CD8-positive, alpha-beta memory T cell (primary cell): ENCODE data around the gene GPR62. TPM values are rescaled to one million over a fixed set of nuclear protein-coding genes. Genes with fewer than 3 reads are reported as not detected.
A peak's percentile ranks its signal among the peaks of the same experiment; 100 is the strongest.

Experiments used
- CTCF ChIA-PET: fragments of 350-600 bp; sonication (Branson Sonifier 250); formaldehyde crosslinking; loops from one replicate; lab custom pipeline; 2021; ENCODE audit warnings: antibody characterized with exemption; lab: Charles Lee
- POLR2A ChIA-PET: fragments of 350-600 bp; sonication (Branson Sonifier 250); formaldehyde crosslinking; loops from one replicate; lab custom pipeline; 2021; ENCODE audit warnings: antibody characterized with exemption; lab: Charles Lee
- DNase-seq, 5 donors: peaks; one replicate each; pipeline versions ENCODE4 v3.0.0 to v3.0.0-alpha.2; 2020 to 2022; ENCODE audit warnings: mixed read lengths in 1 of 5
- H3K27ac ChIP-seq: one replicate; pipeline ENCODE4 v1.7.0; 2013; ENCODE audit warnings: low read depth, mild to moderate bottlenecking, low read length, moderate library complexity
- H3K27me3 ChIP-seq: 2 replicates; pipeline ENCODE4 v1.7.0; 2013; ENCODE audit warnings: low read length, mild to moderate bottlenecking; ENCODE audit not compliant: insufficient read depth, poor library complexity, severe bottlenecking
- H3K36me3 ChIP-seq: 2 replicates; pipeline ENCODE4 v1.7.0; 2013; ENCODE audit warnings: mild to moderate bottlenecking, low read length, moderate library complexity; ENCODE audit not compliant: insufficient read depth
- H3K4me1 ChIP-seq: 2 replicates; pipeline ENCODE4 v1.7.0; 2013; ENCODE audit warnings: mild to moderate bottlenecking, low read length, moderate library complexity; ENCODE audit not compliant: insufficient read depth
- H3K4me3 ChIP-seq: 2 replicates; pipeline ENCODE4 v1.7.0; 2013; ENCODE audit warnings: mild to moderate bottlenecking, low read length
- H3K9me3 ChIP-seq: 2 replicates; pipeline ENCODE4 v1.7.0; 2013; ENCODE audit warnings: mild to moderate bottlenecking, low read length
- H3K27ac Mint-ChIP-seq, 8 donors: one replicate each; pipeline ENCODE4 v1.8.0; 2020 to 2021; ENCODE audit warnings: mixed read lengths in 8 of 8, mild to moderate bottlenecking in 6 of 8, inconsistent platforms in 3 of 8, moderate library complexity in 3 of 8
- H3K27me3 Mint-ChIP-seq, 2 donors: one replicate each; pipeline ENCODE4 v1.8.0; 2020 to 2021; ENCODE audit warnings: mixed read lengths in 2 of 2, mild to moderate bottlenecking in 1 of 2, moderate library complexity in 1 of 2
- H3K36me3 Mint-ChIP-seq, 3 donors: one replicate each; pipeline ENCODE4 v1.8.0; 2020 to 2021; ENCODE audit warnings: mixed read lengths in 3 of 3, inconsistent platforms in 1 of 3, mild to moderate bottlenecking in 1 of 3
- H3K4me1 Mint-ChIP-seq, 3 donors: one replicate each; pipeline ENCODE4 v1.8.0; 2020 to 2021; ENCODE audit warnings: mixed read lengths in 3 of 3, inconsistent platforms in 1 of 3, mild to moderate bottlenecking in 1 of 3
- H3K4me3 Mint-ChIP-seq, 7 donors: one replicate each; pipeline ENCODE4 v1.8.0; 2020 to 2021; ENCODE audit warnings: mixed read lengths in 7 of 7, mild to moderate bottlenecking in 6 of 7, moderate library complexity in 4 of 7, inconsistent platforms in 2 of 7
- H3K9me3 Mint-ChIP-seq, 5 donors: one replicate each; pipeline ENCODE4 v1.8.0; 2020 to 2022; ENCODE audit warnings: mixed read lengths in 5 of 5, mild to moderate bottlenecking in 3 of 5, moderate library complexity in 2 of 5, inconsistent platforms in 1 of 5
- polyA plus RNA-seq: library from polyadenylated mRNA; unstranded; fragments of 300-500 nt; fragmentation: Illumina TruSeq; gene quantifications from one replicate; pipeline ENCODE4 v1.2.3, GENCODE V29; 2021
- total RNA-seq, 2 experiments: library from RNA; stranded (reverse); gene quantifications; one replicate each; pipeline ENCODE4 v1.2.3, GENCODE V29; 2021

Gene GPR62
- total and polyA plus RNA-seq, 3 experiments from 2014 or later, result not detected

DNA sequence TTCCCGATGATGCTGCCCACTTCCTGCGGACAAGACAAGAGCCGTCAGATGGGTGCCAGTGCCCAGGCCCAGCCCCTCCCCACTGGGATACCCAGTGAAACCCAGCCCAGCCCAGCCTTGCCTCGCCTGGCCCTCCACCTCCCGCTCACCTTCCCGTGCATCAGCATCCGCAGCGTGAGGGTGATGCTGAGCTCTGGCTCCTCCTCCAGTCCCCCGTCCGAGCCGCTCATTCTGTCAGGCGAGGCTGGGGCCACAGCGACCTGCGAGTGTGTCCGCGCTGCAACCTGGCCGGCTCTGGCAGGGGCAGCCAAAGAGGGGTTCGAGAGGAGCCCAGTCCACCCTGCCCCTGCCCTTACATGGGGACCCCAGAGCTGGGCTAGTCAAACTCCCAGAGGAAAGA is 5.8 kb downstream of the GPR62 start:
- CTCF ChIA-PET, result interaction anchor here (3.3 kb wide), 1 partner anchor 13 kb away, joined by 15 read pairs; the partner anchor contains the start of genes ABHD14A and ABHD14B
- H3K27me3 Mint-ChIP-seq, result peaks cover 7 to 19% of the 10 kb centered on the region in 2 donors
- peaks cover 13 to 18% (median 16%) of the 10 kb centered on the region in 3 donors for H3K4me1 Mint-ChIP-seq
- no peaks in the 10 kb centered on the region for H3K9me3 ChIP-seq
- H3K27ac ChIP-seq, result no peak overlapping the region
- POLR2A ChIA-PET, result no interaction called here
- peaks cover 11% of the 10 kb centered on the region for H3K27me3 ChIP-seq
- no peak overlapping the region for H3K4me3 ChIP-seq
- no peak for DNase-seq
- H3K36me3 Mint-ChIP-seq, result peaks cover 5 to 12% (median 6%) of the 10 kb centered on the region in 3 donors
- H3K9me3 Mint-ChIP-seq, result no peaks in the 10 kb centered on the region
- peak overlapping the region in 1 of 7 donors; percentile 32 for H3K4me3 Mint-ChIP-seq
- peaks cover 13% of the 10 kb centered on the region for H3K4me1 ChIP-seq
- no peaks in the 10 kb centered on the region for H3K36me3 ChIP-seq
- H3K27ac Mint-ChIP-seq, result no peak overlapping the region

DNA sequence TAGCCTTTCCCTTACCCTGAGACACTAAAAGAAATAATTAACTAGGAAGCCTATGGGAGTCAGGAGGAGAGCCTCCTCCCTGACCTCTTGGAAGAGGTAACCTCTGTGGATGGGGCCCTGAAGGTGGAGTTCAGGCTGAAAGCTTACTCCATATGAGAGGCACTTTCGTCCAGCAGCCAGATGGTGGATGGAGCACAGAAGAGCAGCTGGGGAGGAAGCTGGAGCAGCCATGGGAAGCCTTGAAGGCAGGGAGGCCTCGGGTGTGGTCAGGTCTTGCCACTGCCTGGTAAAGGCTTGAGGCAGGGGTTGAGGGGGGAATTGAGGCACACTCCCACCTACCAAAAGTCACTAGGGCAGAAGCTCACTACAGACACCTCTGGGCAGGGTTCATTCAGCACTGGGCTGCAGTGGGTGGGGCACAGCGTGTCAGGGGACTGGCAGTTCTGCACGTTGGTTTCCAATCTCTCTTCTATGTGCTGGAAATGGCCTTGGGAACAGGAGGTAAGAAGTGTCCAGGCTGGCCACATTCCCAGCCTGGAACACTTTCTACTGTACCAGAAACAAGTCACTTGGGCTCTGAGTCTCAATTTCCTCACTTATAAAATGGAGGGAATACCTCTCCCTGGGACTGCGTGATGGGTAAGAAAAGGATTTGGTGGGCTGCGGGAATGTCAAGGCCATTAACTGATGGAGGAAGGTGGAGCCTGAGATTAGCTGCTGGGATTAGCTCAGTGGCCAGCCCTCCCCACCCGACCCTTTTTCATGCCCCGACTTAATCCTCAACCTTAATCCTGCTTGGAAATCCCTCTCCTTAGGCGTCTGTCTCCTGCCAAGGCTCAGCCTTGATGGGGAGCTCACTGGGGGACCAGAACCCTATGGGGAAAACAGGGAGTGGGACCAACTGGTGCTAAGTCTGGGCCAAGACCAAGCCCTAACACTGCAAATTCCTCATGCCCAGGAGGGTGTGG is 6.7 kb downstream of the GPR62 start:
- peak overlapping the region in 1 of 7 donors; percentile 32 for H3K4me3 Mint-ChIP-seq
- ChIA-PET POLR2A (interaction anchor here (0.6 kb wide), 1 partner anchor 42 kb away, joined by 3 read pairs; no protein-coding TSS in a partner anchor), CTCF (interaction anchor here (2.4 to 3.3 kb wide), 2 partner anchors 12 to 20 kb away, joined by 12 to 15 read pairs; partner anchors contain the start of genes ABHD14A, ABHD14B, PARP3 and RRP9)
- Histone ChIP-seq H3K36me3 (no peaks in the 10 kb centered on the region), H3K4me1 (peaks cover 16% of the 10 kb centered on the region), H3K27me3 (peaks cover 5% of the 10 kb centered on the region), H3K27ac (no peak overlapping the region), H3K4me3 (no peak overlapping the region), H3K9me3 (no peaks in the 10 kb centered on the region)
- peak overlapping the region in 1 of 8 donors; percentile 87 for H3K27ac Mint-ChIP-seq
- H3K36me3 Mint-ChIP-seq, result peaks cover 5 to 12% (median 6%) of the 10 kb centered on the region in 3 donors
- no peak for DNase-seq
- H3K9me3 Mint-ChIP-seq, result no peaks in the 10 kb centered on the region
- H3K4me1 Mint-ChIP-seq, result peaks cover 9 to 18% (median 13%) of the 10 kb centered on the region in 3 donors
- peaks cover 2 to 15% of the 10 kb centered on the region in 2 donors for H3K27me3 Mint-ChIP-seq

DNA sequence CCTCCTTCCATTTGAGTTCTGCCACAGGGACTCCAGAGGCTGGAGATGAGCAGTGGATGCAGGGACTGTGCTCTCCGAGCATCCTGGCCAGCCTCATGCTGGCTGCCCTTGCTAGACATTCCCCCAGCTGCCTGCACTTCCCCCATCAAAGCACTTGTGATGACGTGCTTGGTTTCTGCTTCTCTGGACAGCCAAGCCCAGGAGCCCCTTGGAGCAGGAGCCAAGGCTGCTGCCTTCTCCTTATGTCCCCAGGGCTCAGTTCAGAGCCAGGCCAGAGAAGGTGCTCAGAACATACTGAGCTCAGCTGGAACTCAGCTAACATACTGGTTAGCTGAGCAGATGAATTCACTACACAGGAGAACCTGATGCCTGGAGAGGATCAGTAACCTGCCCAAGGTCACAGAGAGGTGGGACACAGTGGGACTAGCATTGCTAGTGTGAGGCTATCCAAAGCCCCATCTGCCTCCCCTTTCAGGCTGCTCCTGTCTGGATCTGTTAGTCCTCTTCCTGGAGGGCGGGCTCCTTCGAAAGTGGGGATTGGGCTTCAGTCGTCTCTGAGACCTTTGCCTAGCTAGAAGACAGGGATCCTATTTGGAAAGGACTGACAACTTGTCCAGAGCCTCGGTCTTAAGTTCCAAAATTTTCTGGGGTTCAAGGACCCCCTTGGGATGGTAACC is 7.8 kb downstream of the GPR62 start:
- H3K36me3 ChIP-seq, result no peaks in the 10 kb centered on the region
- no peaks in the 10 kb centered on the region for H3K9me3 ChIP-seq
- Mint-ChIP-seq H3K9me3 (no peaks in the 10 kb centered on the region), H3K36me3 (peaks cover 5 to 13% (median 6%) of the 10 kb centered on the region in 3 donors), H3K4me1 (peaks cover 11 to 21% (median 12%) of the 10 kb centered on the region in 3 donors), H3K27me3 (peaks cover 2 to 14% of the 10 kb centered on the region in 2 donors), H3K4me3 (no peak overlapping the region), H3K27ac (no peak overlapping the region)
- ChIA-PET POLR2A (no interaction called here), CTCF (interaction anchor here (2.4 to 3.3 kb wide), 2 partner anchors 11 to 21 kb away, joined by 12 to 15 read pairs; partner anchors contain the start of genes ABHD14A, ABHD14B, PARP3 and RRP9)
- H3K4me3 ChIP-seq, result no peak overlapping the region
- H3K27me3 ChIP-seq, result no peaks in the 10 kb centered on the region
- DNase-seq, result no peak
- no peak overlapping the region for H3K27ac ChIP-seq
- H3K4me1 ChIP-seq, result peaks cover 16% of the 10 kb centered on the region

DNA sequence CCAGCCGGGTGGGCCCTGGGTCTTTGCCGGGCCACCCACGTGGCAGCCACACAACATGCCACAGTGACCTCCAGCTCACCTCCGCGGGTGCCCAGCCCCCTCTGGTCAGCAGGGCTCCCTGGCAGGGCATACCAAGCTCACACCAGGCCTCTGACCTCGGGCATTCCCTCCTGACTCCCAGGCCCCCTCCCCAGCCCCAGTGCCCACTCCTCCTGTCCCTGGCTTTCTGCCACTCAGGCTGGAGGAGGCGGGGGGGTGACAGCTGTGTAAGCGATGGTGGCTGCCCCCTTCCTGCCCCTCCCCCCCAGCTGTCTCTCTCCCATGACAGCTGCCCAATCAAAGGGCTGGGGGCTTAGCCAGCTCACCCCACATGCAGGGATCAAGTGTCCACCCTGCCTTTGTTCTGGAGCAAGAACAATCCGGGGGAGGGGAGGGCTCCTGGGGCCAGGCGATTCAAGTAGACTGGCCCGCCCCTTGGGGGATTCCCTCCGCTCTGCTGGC is 8.8 kb downstream of the GPR62 start:
- no peak overlapping the region for H3K27ac Mint-ChIP-seq
- Histone ChIP-seq H3K9me3 (no peaks in the 10 kb centered on the region), H3K27me3 (no peaks in the 10 kb centered on the region), H3K4me3 (no peak overlapping the region), H3K36me3 (no peaks in the 10 kb centered on the region), H3K4me1 (peaks cover 16% of the 10 kb centered on the region), H3K27ac (no peak overlapping the region)
- H3K4me1 Mint-ChIP-seq, result peaks cover 13 to 30% (median 16%) of the 10 kb centered on the region in 3 donors
- CTCF ChIA-PET, result interaction anchor here (1.6 to 3.3 kb wide), 3 partner anchors 10 to 22 kb away, joined by 5 to 15 read pairs (median 12); partner anchors contain the start of genes ABHD14A, ABHD14B, PARP3 and RRP9
- no peaks in the 10 kb centered on the region for H3K9me3 Mint-ChIP-seq
- DNase-seq, result no peak
- H3K36me3 Mint-ChIP-seq, result peaks cover 0 to 8% (median 3%) of the 10 kb centered on the region in 3 donors
- POLR2A ChIA-PET, result no interaction called here
- peaks cover 0 to 8% of the 10 kb centered on the region in 2 donors for H3K27me3 Mint-ChIP-seq
- no peak overlapping the region for H3K4me3 Mint-ChIP-seq

DNA sequence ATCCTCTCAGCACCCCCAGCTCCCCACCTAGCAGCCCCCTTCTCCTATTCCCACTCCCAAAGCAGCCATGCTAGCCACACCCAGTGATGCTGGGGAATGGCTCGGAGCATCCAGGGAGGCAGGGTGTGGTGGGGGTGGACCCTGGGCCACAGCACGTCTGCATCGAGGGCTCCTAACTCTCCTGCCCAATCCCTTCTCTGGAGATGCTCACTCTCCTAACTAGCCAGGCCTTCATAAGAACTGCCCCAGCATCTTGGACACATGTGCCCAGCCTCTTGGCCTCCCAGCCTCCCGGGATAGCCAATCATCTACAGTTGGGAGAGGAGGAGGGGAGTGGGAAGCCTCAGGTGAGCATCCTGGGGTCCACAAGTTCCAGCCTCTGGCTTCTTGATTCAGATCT is 9.3 kb downstream of the GPR62 start:
- H3K27ac Mint-ChIP-seq, result no peak overlapping the region
- Histone ChIP-seq H3K27me3 (no peaks in the 10 kb centered on the region), H3K4me1 (peaks cover 16% of the 10 kb centered on the region), H3K4me3 (no peak overlapping the region), H3K9me3 (no peaks in the 10 kb centered on the region), H3K27ac (no peak overlapping the region), H3K36me3 (no peaks in the 10 kb centered on the region)
- peak overlapping the region in 1 of 7 donors; percentile 73 for H3K4me3 Mint-ChIP-seq
- POLR2A ChIA-PET, result no interaction called here
- H3K9me3 Mint-ChIP-seq, result no peaks in the 10 kb centered on the region
- no peak for DNase-seq
- peaks cover 0 to 4% of the 10 kb centered on the region in 2 donors for H3K27me3 Mint-ChIP-seq
- H3K4me1 Mint-ChIP-seq, result peaks cover 14 to 33% (median 20%) of the 10 kb centered on the region in 3 donors
- CTCF ChIA-PET, result interaction anchor here (0.6 to 3.3 kb wide), 4 partner anchors 9 to 23 kb away, joined by 3 to 15 read pairs (median 4); partner anchors contain the start of genes ABHD14A, ABHD14B and RRP9
- peaks cover 0 to 8% (median 3%) of the 10 kb centered on the region in 3 donors for H3K36me3 Mint-ChIP-seq

GRCh38 chr3:51966016-51966415 is 10.8 kb downstream of the GPR62 start:
- Mint-ChIP-seq H3K27me3 (peaks cover 0 to 4% of the 10 kb centered on the region in 2 donors), H3K9me3 (no peaks in the 10 kb centered on the region), H3K4me1 (peaks cover 14 to 39% (median 26%) of the 10 kb centered on the region in 3 donors), H3K4me3 (peak overlapping the region in 6 of 7 donors; percentile 60 to 79 (median 75)), H3K36me3 (peaks cover 0 to 7% (median 3%) of the 10 kb centered on the region in 3 donors), H3K27ac (peak overlapping the region in 3 of 8 donors; percentile 22 to 52 (median 41))
- H3K36me3 ChIP-seq, result no peaks in the 10 kb centered on the region
- no peak overlapping the region for H3K27ac ChIP-seq
- DNase-seq, result no peak
- no peaks in the 10 kb centered on the region for H3K27me3 ChIP-seq
- ChIA-PET CTCF (interaction anchor here (1.1 to 1.7 kb wide), 3 partner anchors 8 to 24 kb away, joined by 3 to 5 read pairs (median 3); partner anchors contain the start of genes ABHD14B and RRP9), POLR2A (no interaction called here)
- H3K9me3 ChIP-seq, result no peaks in the 10 kb centered on the region
- no peak overlapping the region for H3K4me3 ChIP-seq
- H3K4me1 ChIP-seq, result peaks cover 16% of the 10 kb centered on the region

DNA sequence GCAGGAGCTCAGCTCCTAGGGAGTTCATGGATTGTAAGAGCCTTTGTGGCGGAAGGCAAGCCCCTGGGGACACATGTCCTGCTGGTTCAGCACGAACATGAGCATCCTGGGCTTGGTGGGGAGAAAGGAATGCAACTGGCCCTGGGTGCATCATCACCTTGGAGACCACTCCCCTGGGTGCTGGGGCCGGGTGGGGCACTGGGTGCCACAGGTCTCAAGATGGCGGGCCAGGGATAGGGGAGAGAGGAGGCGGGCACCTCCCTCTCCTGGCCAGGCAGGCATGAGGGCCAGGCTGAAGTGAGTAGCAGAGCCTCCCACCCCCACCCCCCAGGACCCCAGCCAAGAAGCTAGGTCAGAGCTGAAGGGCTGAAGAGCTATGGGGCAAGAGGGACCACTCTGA is 11.3 kb downstream of the GPR62 start:
- Mint-ChIP-seq H3K9me3 (no peaks in the 10 kb centered on the region), H3K4me1 (peaks cover 14 to 44% (median 31%) of the 10 kb centered on the region in 3 donors), H3K4me3 (peak overlapping the region; percentile 72 to 86 (median 81)), H3K27me3 (peaks cover 0 to 3% of the 10 kb centered on the region in 2 donors), H3K27ac (peak overlapping the region in 7 of 8 donors; percentile 30 to 89 (median 63)), H3K36me3 (peaks cover 0 to 4% (median 3%) of the 10 kb centered on the region in 3 donors)
- Histone ChIP-seq H3K4me3 (peak overlapping the region; percentile 58), H3K27ac (no peak overlapping the region), H3K9me3 (no peaks in the 10 kb centered on the region), H3K4me1 (peaks cover 16% of the 10 kb centered on the region), H3K36me3 (no peaks in the 10 kb centered on the region), H3K27me3 (no peaks in the 10 kb centered on the region)
- CTCF ChIA-PET, result interaction anchor here (1.1 kb wide), 1 partner anchor 7 kb away, joined by 3 read pairs; the partner anchor contains the start of gene ABHD14B
- no peak for DNase-seq
- POLR2A ChIA-PET, result interaction anchor here (0.5 to 0.7 kb wide), 2 partner anchors 13 to 234 kb away, joined by 3 read pairs; no protein-coding TSS in a partner anchor
